Right atrium auricular region (tissue), 2 donors: ENCODE results near the gene RANGAP1. TPM values are rescaled to one million over a fixed set of nuclear protein-coding genes. Genes with fewer than 3 reads are reported as not detected.

ENCODE experiments used
- DNase-seq: peaks from one replicate; pipeline ENCODE4 v3.0.0-alpha.2; 2019; ENCODE audit warnings: low spot score
- H3K27ac ChIP-seq, 2 donors: fragments of 200-600 bp; sonication (generic); 1 replicate in 1 of 2; 2 replicates in 1 of 2; pipeline ENCODE4 v1.5.1; 2016 to 2019
- H3K27me3 ChIP-seq, 2 donors: fragments of 200-600 bp; sonication (generic); one replicate each; pipeline versions ENCODE4 v1.5.1 to v1.6.0; 2017 to 2019
- H3K36me3 ChIP-seq: fragments of 200-600 bp; sonication (generic); one replicate; pipeline ENCODE4 v1.5.1; 2016
- H3K4me1 ChIP-seq, 2 donors: fragments of 200-600 bp; sonication (generic); one replicate each; pipeline versions ENCODE4 v1.5.1 to v1.6.0; 2017 to 2019
- H3K4me3 ChIP-seq, 2 donors: fragments of 200-600 bp; sonication (generic); 1 replicate in 1 of 2; 2 replicates in 1 of 2; pipeline ENCODE4 v1.5.1; 2017 to 2019; ENCODE audit warnings: mild to moderate bottlenecking in 1 of 2, moderate library complexity in 1 of 2
- H3K9me3 ChIP-seq, 2 donors: fragments of 200-600 bp; sonication (generic); one replicate each; pipeline ENCODE4 v1.5.1; 2019
- CTCF ChIP-seq, 2 donors: fragments of 200-600 bp; sonication (generic); IDR thresholded peaks; one replicate each; pipeline ENCODE4 v1.5.1; 2019; ENCODE audit warnings: antibody characterized with exemption in 2 of 2
- total RNA-seq, 2 donors: library from RNA; depleted of rRNA; stranded (reverse); fragments of >200 nt; gene quantifications; one replicate each; pipeline ENCODE4 v1.1.0, GENCODE V29; 2016

RANGAP1 gene
- total RNA-seq, 2 donors from 2014 or later: 22.3 to 33.3 TPM

GRCh38 chr22:41245917-41246499 lies 40.0 kb downstream of the RANGAP1 start:
- peaks cover 0 to 14% of the 10 kb centered on the region in 2 donors for H3K4me1 ChIP-seq
- no peaks in the 10 kb centered on the region for H3K27me3 ChIP-seq
- H3K9me3 ChIP-seq: no peaks in the 10 kb centered on the region
- no peak for DNase-seq
- no peak overlapping the region for H3K27ac ChIP-seq
- H3K36me3 ChIP-seq: peaks cover 23% of the 10 kb centered on the region
- no peak overlapping the region for H3K4me3 ChIP-seq
- TF ChIP-seq CTCF (IDR thresholded peaks at IDR 0.05): no peak

DNA sequence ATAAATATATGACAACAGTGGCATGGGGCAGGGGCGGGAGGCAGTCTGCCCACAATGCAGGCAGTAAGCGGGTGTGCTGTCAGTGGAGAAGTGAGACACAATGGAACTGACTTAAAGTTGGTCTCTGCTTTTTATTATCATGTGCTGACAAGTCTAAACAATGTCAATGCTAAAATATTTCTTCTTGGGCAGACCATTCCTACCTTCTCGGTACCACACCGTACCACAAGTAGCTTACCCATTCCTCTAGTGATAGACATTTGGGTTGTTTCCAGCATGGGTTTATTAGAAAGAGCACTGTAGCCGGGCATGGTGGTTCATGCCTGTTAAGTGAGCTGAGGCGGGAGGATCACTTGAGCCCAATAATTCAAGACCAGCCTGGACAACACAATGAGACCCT lies 42.6 kb downstream of the RANGAP1 start:
- DNase-seq: no peak
- Histone ChIP-seq H3K9me3 (no peaks in the 10 kb centered on the region), H3K27ac (no peak overlapping the region), H3K4me1 (peaks cover 0 to 11% of the 10 kb centered on the region in 2 donors), H3K36me3 (no peaks in the 10 kb centered on the region), H3K4me3 (no peak overlapping the region), H3K27me3 (no peaks in the 10 kb centered on the region)
- TF ChIP-seq CTCF (IDR thresholded peaks at IDR 0.05): no peak

DNA sequence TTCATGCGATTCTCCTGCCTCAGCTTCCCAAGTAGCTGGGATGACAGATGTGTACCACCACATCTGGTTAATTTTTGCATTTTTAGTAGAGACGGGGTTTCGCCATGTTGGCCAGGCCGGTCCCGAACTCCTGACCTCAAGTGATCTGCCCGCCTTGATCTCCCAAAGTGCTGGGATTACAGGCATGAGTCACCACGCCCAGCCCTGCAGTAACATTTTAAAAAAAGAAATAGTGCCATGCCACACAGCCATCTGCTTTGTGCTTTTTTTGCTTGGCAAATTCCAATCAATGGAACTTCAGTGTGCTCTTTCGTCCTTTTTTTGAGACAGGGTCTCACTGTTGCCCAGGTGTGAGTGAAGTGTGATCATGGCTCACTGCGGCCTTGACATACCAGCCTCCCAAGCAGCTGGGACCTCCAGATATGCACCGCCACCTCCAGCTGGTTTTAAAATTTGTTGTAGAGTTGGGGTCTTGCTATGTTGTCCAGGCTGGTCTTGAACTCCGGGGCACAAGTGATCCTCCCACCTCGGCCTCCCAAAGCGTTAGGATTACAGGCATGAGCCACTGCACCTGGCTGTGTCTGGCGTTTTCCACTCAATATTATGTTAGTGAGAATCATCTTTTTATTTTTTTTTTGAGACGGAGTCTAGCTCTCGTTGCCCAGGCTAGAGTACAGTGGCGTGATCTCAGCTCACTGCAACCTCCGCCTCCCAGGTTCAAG lies 43.4 kb downstream of the RANGAP1 start:
- DNase-seq: no peak
- H3K27ac ChIP-seq: no peak overlapping the region
- no peak overlapping the region for H3K4me3 ChIP-seq
- no peaks in the 10 kb centered on the region for H3K9me3 ChIP-seq
- H3K27me3 ChIP-seq: no peaks in the 10 kb centered on the region
- no peaks in the 10 kb centered on the region for H3K36me3 ChIP-seq
- TF ChIP-seq CTCF (IDR thresholded peaks at IDR 0.05): no peak
- peaks cover 0 to 8% of the 10 kb centered on the region in 2 donors for H3K4me1 ChIP-seq

GRCh38 chr22:41241133-41241676 lies 44.8 kb downstream of the RANGAP1 start:
- Histone ChIP-seq H3K9me3 (no peaks in the 10 kb centered on the region), H3K27ac (no peak overlapping the region), H3K27me3 (no peaks in the 10 kb centered on the region), H3K4me1 (peaks cover 0 to 21% of the 10 kb centered on the region in 2 donors), H3K36me3 (no peaks in the 10 kb centered on the region), H3K4me3 (no peak overlapping the region)
- no peak for DNase-seq
- no peak for TF ChIP-seq CTCF (IDR thresholded peaks at IDR 0.05)

DNA sequence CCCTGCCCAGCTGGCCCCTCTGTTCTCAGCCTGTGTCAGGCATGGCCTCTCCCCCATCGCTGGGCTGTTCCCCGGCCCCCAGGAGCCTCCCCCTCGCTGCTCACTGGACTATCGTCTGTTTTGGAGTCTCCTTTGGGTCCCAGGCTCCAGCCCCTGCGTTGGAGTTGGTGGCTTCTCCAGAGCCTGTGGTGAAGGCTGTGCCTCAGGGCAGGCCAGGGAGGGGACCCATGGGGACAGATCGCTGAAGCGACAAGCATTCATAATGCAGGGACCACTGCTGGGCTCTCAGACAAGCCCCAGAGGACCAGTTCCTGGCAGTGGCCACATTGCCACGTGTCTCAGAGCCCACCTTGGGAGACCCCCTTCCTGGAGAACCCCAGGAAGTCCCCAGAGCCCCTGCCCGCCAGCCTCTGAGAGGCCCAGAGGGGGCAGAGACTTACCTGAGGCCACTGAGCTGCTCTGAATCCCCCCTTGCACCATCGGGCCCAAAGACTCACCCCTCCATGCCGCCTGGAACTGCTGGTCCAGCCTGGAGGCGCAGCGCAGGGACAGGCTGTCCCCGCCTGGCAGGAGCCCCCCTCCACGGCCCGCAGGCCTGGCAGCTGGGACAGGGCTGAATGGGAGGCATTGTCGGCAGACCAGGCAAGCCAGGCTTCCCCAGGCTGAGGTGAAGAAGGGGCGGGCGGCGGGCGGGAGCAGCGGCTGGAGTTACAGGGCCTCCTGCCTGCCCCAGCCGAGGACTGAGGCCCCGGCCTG lies 45.4 kb downstream of the RANGAP1 start, which contains the start of gene CHADL:
Gene CHADL (minus strand): TSS at position 555 of the 756 bp plus-strand sequence. CDS start 50 bp downstream, at position 505.
- H3K4me1 ChIP-seq: peaks cover 0 to 25% of the 10 kb centered on the region in 2 donors
- H3K9me3 ChIP-seq: no peaks in the 10 kb centered on the region
- H3K27ac ChIP-seq: no peak within 1 kb of the TSS
- H3K4me3 ChIP-seq: no peak within 1 kb of the TSS
- no peak for TF ChIP-seq CTCF (IDR thresholded peaks at IDR 0.05)
- no peaks in the 10 kb centered on the region for H3K27me3 ChIP-seq
- no peak for DNase-seq
- no peaks in the 10 kb centered on the region for H3K36me3 ChIP-seq
